GM19035 (cell line): ENCODE results near the gene RADIL.
"Not testable (repeated sequence)": the region's sequence is repeated elsewhere in the genome, so short reads cannot be mapped to it uniquely, and the experiment has no call there.

Experiments used
- ATAC-seq: cut with Tn5 transposase; IDR thresholded peaks from one replicate; pipeline ENCODE4 v1.9.1; 2021; ENCODE audit not compliant: unreplicated experiment

RADIL gene, protein sequence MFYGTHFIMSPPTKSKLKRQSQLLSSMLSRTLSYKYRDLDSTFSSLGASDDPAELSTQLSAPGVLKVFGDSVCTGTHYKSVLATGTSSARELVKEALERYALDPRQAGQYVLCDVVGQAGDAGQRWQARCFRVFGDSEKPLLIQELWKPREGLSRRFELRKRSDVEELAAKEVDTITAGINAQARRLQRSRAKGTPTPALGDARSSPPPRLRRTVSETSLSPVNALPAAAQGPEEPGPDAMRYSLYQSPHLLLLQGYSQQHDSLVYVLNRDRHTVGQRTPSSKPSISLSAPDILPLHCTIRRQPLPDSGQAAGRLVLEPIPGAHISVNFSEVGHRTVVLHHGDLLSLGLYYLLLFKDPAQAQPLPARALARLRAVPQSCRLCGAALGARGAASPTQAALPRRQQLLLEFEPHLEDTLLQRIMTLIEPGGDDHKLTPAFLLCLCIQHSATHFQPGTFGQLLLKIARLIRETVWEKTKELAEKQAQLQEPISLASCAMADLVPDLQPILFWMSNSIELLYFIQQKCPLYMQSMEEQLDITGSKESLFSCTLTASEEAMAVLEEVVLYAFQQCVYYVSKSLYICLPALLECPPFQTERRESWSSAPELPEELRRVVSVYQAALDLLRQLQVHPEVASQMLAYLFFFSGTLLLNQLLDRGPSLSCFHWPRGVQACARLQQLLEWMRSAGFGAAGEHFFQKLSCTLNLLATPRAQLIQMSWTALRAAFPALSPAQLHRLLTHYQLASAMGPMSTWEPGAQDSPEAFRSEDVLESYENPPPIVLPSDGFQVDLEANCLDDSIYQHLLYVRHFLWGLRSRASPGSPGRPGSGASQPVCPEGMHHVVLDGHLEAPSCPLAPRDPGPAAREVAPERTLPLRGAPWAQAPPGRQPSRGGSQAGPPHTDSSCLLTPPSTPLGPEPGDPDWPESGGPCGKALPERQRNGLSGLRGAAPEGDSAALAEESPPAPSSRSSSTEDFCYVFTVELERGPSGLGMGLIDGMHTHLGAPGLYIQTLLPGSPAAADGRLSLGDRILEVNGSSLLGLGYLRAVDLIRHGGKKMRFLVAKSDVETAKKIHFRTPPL

DNA sequence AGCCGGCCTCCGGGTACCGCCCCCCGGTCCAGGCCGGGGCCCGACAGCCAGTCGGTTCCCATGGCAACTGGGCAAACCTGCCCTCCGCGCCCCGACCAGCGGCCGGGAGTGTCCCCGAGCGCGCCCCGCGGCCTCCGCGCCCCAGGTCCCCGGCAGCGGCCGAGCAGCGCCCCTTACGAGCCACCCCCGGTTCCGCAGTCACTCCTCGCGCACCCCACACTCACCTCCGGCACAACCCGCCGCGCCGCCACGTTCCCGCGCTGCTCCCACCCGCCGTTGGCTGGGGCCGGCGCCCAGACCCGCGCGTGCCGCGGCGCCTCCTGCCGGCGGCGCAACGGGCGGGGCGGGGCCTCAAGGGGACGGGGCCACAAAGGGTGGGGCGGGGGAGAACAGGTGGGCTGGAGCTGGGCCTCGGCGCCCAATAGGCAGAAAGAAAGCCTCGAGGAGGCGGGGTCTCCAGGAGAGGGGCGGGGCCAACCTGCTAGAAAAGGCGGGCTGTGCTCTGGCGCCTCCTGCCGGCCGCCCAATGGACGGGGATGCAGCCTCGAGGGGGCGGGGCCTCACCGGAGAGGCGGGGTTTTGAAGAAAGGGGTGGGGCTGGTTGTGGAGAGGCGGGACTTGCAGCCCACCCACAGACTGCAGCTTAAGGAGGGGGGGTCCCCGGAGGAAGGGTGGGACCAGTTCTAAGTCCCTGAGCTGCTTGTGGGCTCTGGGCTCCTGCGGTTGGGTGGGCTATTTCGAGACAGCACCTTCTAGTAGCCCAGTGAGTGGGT, at the start of gene RADIL:
Gene RADIL, minus strand, starts transcription at position 345 of the 773 bp plus-strand sequence. CDS start 5,577 bp downstream, outside the sequence.
- peak; percentile 84 for ATAC-seq

DNA sequence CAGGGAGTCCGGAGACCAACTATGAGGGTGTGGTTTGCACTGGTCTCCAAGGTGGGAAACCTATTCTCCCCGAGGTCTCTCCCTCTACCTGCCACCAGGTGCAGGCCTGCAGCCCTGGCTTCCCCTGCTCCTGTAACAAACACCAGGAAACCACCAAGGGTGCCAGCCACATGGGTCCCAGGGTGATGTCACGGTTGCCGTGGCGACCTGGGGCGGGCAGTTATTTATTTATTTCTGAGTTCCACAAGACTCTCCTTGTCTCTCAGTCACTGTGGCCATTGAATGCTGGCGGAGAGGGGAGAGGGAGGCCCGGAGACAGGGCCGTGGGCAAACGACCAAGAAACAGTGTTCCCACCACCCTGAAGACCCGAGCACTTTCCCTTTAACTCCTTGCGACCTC, 48.4 kb upstream of the RADIL start:
- no peak for ATAC-seq

DNA sequence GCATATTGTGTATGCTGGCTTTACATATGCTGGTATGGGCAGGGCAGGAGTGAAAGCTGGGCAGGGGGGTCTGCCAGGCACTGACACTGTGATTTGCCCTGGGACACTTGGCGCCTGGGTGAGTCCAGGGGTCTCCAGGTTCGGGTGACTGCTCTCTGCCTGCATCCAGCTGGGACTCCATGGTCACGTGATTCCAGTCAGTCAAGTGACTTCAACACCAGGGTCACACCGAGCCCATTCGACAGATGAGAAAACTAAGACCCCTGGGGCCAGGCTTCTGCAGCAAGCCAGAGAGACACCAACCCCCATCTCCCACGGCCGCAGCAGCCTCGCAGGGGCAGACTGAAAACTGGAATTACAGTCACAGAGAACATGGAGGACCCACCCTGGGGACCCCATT, 45.5 kb upstream of the RADIL start:
- no peak for ATAC-seq

DNA sequence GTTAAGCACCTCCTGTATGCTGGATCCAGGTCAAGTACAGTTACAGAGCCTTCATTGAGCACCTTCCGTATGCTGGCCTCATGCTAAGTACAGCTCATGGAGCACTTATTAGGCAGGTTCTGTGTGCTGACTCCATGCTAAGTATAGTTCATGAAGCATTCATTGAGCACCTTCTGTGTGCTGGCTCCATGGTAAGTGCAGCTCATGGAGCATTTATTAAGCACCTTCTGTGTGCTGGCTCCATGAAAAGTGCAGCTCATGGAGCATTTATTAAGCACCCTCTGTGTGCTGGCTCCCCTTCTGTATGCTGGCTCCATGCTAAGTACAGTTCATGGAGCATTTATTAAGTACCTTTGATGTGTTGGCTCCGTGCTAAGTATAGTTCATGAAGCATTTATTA, 44.9 kb upstream of the RADIL start:
- no peak for ATAC-seq

DNA sequence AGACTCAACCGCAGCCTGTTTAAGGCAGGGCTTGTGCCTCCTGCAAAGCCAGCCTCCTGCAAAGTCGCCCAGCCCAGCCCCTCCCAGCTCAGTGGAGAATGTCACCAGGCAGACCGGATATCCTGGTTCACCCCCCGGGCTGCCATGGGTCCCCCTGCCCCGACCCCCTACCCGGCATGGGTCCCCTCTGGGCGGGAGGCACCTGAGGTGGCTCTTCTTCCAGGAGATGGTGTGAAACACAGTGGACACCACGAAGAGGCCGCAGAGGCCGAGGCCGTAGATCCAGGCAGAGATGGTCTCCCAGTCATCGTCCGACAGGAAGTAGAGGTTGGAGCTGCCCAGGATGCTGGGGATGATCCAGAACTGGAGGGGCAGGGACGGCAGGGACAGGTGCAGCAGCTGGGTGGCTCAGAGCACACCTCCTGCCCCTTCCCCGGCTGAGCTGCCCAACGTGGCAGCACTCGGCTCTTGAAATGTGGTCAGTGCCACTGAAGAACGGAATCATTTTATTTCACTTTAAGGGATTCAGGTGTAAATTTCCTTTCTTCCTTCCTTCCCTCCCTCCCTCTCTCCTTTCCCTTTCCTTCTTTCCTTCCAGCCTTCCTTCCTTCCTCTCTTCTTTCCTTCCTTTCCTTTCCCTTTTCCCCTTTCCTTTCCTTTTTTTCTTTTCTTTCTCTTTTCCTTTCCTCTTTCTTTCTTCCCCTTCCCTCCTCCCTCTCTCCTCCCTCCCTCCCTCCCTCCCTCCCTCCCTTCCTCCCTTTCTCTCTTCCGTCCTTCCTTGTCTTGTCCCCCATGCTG, 36.7 kb upstream of the RADIL start:
- no peak for ATAC-seq

DNA sequence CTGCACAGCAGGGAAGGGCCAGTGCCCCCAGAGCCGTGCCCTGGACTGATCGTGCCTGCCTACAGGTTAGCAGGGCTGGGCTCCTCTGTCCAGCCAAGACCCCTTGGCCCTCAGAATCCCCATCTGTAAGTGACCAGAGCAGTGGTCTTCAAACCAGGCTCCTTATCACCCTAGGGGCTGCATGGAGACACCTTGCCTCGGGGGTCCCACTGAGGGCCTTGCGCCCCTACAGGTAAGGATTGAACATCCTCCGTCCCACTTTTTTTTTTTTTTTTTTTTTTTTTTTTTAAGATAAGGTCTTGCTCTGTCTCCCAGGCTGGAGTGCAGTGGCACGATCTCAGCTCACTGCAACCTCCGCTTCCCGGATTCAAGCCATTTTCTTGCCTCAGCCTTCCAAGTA, 32.6 kb upstream of the RADIL start:
- no peak for ATAC-seq

DNA sequence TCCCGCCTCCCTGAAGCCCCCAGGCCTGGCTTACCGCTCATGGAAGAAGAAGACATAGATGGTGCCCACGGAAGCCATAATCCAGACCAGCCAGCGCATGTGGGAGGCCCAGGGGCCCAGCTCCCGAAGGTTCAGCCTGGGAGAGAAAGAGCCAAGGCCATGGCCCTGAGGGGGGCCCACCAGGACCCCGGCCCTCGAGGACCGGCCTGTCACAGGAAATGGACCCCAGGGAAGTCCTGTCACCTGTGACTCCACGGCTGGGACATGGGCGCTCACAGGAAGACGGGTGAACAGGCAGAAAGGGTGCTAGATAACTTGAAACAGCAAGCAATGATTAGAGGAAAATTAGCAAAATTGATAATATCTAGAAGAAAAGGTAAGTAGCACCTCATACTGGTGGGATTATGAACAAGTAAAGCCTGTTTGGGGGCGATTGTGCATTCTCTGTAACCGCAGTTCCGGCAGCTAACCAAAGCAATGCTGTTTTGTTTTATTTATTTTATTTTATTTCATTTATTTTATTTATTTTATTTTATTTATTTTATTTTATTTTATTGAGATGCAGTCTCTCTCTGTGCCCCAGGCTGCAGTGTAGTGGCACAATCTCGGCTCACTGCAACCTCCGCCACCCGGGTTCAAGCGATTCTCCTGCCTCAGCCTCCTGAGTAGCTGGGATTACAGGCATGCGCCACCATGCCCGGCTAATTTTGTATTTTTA, 27.8 kb upstream of the RADIL start:
- ATAC-seq = no peak

DNA sequence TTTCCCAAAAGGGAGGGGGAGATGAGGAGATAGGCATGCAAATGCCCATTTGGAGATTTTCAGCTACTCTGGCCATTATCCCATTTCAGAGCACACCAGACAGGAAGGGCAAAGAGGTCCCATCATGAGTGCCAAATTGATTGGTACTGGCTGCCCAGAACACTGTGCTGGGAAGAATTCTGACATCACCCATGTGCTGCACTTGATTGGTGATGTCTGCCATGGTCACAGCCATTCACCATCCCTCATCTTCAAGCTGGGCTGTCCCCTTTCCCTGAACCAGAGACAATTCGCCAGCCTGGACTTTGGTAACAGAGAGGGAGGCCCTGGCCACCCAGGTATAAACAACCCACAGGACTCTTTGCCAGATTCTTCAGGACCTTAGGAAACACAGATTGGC, 23.2 kb upstream of the RADIL start:
- ATAC-seq = no peak

DNA sequence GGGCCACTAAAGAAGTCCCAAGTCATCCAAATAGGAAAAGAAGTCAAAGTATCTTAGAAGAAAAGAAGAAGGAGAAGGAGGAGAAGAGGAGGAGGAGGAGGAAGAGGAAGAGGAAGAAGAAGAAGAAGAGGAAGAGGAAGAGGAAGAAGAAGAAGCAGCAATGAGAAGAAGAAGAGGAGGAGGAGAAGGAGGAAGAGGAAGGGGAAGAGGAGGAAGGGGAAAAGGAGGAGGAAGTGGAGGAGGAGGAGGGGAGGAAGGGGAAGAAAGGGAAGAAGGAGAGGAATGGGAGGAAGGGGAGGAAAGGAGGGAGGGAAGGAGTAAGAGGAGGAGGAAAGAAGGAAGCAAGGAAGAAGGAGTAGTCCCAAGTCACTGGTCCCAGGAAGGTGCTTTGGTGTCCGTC, 21.7 kb upstream of the RADIL start:
- no peak for ATAC-seq

DNA sequence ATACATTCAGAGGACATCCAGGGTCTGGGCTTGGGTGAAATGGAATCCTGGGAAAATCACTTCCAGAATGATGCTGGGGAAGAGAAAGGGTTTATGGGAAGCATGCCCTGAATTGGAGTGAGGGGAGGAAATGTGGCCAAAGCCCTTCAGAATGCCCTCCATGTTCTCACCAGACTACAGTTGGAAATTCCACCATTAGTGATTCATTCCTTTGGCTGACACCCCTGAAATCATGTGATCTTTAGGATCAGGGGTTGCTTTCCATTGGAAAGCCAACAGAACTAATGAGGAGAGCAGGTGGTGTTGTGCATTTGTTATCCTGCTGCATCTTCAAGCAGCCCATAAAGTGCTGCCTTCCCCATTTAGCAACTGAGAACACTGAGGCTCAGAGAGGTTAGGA, 20.8 kb upstream of the RADIL start:
- ATAC-seq = no peak

DNA sequence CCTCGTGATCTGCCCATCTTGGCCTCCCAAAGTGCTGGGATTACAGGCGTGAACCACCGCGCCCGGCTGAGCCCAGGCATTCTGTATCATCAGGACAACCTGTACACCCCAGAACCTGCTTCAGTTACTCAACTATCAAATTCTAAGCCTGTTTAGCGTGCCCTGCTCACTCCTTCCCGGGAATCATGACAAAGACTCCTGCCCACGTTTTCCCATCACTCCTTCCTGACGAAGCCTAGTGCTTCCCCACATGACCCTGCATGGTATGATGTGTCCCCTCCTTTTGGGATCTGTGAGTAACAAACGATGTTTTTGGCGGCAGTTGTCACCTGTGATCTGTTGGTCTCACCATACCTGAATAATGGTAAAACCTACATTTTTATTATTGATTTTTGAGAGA, 12.2 kb upstream of the RADIL start:
- ATAC-seq = no peak

DNA sequence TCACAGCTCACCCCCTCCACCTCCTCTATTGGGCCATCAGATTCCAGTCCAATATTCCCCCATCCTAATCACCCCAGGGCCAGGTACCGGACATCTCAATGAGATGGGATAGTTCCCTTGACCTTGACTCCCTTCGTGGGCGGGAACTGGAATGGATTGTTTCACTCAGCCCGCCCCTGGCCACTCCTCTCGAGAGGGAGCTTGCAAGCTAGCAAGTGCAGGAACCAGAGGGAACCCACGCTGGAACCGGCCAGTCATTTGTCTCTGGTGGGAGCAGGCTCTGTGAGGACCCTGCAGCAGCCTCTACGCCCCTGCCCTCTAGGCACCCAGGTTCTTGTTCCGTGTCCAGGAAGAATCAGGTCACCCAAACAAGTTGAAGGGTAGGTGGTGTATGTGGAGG, 11.0 kb upstream of the RADIL start:
- ATAC-seq = no peak

DNA sequence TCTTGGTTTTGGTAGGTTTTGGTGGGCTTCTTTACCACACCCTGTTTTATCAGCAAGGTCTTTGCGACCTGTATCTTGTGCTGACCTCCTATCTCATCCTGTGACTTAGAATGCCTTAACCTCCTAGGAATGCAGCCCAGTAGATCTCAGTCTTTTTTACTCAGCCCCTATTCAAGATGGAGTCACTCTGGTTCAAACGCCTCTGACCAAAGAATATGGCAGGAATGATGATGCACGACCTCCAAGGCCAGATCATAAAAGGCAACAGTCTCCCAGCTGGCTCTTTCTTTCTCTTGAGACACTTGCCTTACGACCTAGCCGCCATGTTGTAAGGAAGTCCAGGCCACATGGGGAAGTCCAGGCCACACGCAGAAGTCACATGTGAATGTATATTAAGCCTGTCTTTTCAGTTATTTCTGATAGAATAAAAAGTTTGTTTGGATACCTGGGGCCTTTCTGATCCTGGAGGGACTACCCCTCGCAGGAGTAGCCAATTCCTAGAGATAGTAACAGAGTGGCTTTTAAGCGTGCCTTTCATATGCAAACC, 10.5 kb upstream of the RADIL start:
- no peak for ATAC-seq

DNA sequence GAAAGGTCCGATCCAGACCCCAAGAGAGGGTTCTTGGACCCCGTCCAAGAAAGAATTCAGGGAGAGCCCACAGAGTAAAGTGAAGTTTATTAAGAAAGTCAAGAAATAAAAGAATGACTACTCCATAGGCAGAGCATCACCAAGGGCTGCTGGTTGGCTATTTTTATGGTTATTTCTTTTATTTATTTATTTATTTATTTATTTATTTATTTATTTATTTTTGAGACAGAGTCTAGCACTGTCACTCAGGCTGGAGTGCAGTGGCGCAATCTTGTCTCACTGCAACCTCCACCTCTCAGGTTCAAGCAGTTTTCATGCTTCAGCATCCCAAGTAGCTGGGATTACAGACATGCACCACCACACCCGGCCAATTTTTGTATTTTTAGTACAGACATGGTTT, 9.7 kb upstream of the RADIL start:
- not testable (repeated sequence) for ATAC-seq

DNA sequence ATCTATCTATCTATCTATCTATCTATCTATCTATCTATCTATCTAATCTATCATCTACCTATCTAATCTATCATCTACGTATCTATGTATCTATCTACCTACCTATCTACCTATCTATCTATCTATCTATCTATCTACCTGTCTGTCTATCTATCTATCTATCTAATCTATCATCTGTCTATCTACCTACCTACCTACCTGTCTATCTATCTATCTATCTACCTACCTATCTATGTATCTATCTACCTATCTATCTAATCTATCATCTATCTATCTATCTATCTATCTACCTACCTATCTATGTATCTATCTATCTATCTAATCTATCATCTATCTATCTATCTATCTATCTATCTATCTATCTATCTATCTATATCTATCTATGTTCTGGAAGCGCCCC, 8.0 kb upstream of the RADIL start:
- not testable (repeated sequence) for ATAC-seq

DNA sequence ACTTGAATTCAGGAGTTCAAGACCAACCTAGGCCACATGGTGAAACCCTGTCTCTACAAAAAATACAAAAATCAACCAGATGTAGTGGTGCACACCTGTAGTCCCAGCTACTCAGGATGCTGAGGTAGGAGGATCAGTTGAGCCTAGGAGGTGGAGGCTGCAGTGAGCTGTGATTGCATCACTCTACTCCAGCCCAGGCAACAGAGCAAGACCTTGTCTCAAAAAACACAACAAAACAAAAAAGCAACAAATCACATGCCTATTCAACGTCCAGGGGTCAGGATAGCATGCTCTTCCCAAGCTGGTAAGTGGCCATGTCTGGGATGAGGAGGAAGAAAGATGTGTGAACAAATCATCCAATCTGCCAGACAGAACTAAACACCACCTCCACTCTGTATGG, 6.2 kb upstream of the RADIL start:
- no peak for ATAC-seq

DNA sequence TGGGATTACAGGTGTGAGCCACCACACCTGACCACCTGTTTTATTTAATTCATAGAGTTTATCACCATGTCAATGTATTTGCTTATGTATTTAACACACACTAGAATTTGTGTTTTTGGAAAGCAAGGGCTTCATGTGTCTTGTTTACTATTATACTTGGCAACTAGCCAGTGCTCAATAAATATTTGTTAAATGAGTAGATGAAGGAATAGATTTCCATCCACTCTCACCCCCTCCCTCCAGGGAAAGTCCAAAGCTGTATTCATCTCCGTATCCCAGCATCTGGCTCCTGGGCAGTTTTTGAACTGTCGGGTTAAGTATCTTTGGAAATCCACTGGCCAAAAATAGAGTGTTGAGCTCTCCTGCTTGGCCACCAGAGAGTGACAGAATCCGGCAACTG, 4.6 kb upstream of the RADIL start:
- ATAC-seq = no peak

DNA sequence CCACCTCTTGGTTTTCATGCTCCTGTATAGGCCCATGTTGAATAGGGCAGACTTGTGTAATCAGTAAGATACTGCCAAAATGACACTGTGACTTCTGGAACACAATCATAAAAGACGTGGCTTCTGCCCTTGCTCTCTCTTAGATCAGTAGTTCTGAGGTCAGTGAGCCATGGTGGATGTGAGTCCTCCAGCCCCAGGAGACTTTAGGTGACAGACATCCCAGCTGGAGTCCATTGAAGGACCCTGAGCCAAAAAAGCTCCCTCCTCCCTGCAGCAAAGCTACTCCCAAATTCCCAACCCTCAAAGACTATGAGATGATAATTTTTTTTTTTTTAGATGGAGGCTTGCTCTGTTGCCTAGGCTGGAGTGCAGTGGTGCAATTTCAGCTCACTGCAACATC, 3.2 kb upstream of the RADIL start:
- ATAC-seq = no peak

DNA sequence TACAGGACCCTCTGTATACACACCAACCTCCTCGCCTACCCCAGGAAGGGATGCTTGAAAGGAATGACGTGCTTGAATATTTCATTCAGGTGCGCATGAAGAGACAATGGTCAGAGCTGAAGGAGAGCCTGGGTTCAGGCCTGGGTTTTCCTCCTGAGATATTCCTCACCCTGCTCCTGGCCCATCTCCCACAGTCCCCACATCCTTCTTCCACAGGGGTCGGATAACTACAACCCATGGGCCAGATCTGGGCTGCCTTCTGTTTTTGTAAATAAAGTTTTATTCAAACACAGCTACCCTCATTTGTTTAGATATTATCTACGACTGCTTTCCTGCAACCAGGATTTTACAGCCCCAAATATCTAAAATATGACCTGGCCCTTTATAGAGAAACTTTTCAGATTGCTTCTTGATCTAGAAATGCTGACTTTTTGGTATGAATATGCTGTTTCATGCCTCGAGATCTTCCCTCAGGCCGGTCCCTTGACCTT, 1.8 kb upstream of the RADIL start:
- ATAC-seq = no peak
